ENCODE data around the gene SYNE1.

DNA sequence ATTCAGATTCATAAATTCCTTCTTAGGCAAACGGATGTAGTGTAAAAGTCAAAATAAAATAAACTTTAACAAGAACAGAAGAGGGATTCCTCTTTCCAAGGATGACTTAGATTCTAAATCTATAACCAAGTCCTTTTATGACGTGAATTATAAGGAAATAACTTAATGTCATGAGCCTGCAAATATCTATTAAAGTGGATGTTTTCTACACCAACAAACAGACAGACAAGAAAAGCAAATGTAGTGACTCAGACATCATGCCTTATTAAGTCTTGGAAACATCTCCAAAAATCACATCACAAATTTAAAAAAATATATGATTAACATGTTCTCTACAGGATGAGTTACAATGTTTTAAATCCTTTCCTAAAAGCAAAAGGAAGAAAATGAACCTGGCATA, 432.6 kb downstream of the SYNE1 start:
- no peak for TF ChIP-seq YY1 (IDR thresholded peaks at IDR 0.05; ENCODE audit: insufficient read depth, insufficient read length)
- TF ChIP-seq ZNF274 (IDR thresholded peaks at IDR 0.05; ENCODE audit: low read depth, low read length), result no peak
